Sigmoid colon (tissue), 3 donors: Measurements from ENCODE around the gene NUP62.

ENCODE experiments used
- POLR2A ChIP-seq, 2 donors: fragments of 450-650 bp; IDR thresholded peaks; one replicate each; pipeline ENCODE4 v1.6.1; 2016; ENCODE audit warnings: antibody characterized with exemption in 2 of 2, mild to moderate bottlenecking in 2 of 2, moderate library complexity in 2 of 2
- TF ChIP-seq, protein P1 (sequence below), 4 experiments: fragments of 450-650 bp in 3 of 4; fragments of 200-600 bp in 1 of 4; IDR thresholded peaks; one replicate each; pipeline ENCODE4 v1.5.1; 2016 to 2019; ENCODE audit warnings: antibody characterized with exemption in 4 of 4, mild to moderate bottlenecking in 3 of 4, moderate library complexity in 2 of 4

- TF ChIP-seq, protein P1, sequence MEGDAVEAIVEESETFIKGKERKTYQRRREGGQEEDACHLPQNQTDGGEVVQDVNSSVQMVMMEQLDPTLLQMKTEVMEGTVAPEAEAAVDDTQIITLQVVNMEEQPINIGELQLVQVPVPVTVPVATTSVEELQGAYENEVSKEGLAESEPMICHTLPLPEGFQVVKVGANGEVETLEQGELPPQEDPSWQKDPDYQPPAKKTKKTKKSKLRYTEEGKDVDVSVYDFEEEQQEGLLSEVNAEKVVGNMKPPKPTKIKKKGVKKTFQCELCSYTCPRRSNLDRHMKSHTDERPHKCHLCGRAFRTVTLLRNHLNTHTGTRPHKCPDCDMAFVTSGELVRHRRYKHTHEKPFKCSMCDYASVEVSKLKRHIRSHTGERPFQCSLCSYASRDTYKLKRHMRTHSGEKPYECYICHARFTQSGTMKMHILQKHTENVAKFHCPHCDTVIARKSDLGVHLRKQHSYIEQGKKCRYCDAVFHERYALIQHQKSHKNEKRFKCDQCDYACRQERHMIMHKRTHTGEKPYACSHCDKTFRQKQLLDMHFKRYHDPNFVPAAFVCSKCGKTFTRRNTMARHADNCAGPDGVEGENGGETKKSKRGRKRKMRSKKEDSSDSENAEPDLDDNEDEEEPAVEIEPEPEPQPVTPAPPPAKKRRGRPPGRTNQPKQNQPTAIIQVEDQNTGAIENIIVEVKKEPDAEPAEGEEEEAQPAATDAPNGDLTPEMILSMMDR (IDR thresholded peaks at IDR 0.05), result no peak
- TF ChIP-seq POLR2A (IDR thresholded peaks at IDR 0.05), result no peak
Measured at GRCh38 chr19:49857838-49858087, 71.5 kb downstream of the NUP62 start.
